Mesenchymal stem cell (in vitro differentiated cells and primary cell): ENCODE results near the gene MRPS27.

Source experiments
- DNase-seq: peaks from one replicate; pipeline ENCODE4 v3.0.0-alpha.2; 2013
- H2AFZ ChIP-seq: one replicate; pipeline ENCODE4 v1.6.1; 2013; ENCODE audit warnings: low read depth, mild to moderate bottlenecking, control low read depth, inconsistent platforms, low read length, moderate library complexity
- H2AK5ac ChIP-seq: 2 replicates; pipeline ENCODE4 v1.6.1; 2013; ENCODE audit warnings: low read length, moderate library complexity, mild to moderate bottlenecking, inconsistent platforms; ENCODE audit not compliant: severe bottlenecking
- H2BK120ac ChIP-seq: one replicate; pipeline ENCODE4 v1.6.1; 2013; ENCODE audit warnings: low read depth, mild to moderate bottlenecking, inconsistent platforms, low read length, moderate library complexity
- H2BK12ac ChIP-seq, 2 experiments: one replicate each; pipeline ENCODE4 v1.6.1; 2013; ENCODE audit warnings: inconsistent platforms in 2 of 2, low read length in 2 of 2, mild to moderate bottlenecking in 2 of 2, moderate library complexity in 2 of 2, control low read depth in 1 of 2
- H2BK15ac ChIP-seq: one replicate; pipeline ENCODE4 v1.6.1; 2013; ENCODE audit warnings: mild to moderate bottlenecking, low read depth, inconsistent platforms; ENCODE audit not compliant: poor library complexity, severe bottlenecking
- H2BK5ac ChIP-seq: 2 replicates; pipeline ENCODE4 v1.6.1; 2013; ENCODE audit warnings: low read depth, mild to moderate bottlenecking, low read length, control low read depth, inconsistent platforms; ENCODE audit not compliant: poor library complexity, severe bottlenecking
- H3K14ac ChIP-seq, 2 experiments: one replicate each; pipeline ENCODE4 v1.6.1; 2013; ENCODE audit warnings: inconsistent platforms in 2 of 2, low read length in 2 of 2, control low read depth in 1 of 2, mild to moderate bottlenecking in 1 of 2, moderate library complexity in 1 of 2
- H3K18ac ChIP-seq, 2 experiments: one replicate each; pipeline ENCODE4 v1.6.1; 2013; ENCODE audit warnings: inconsistent platforms in 2 of 2, low read length in 2 of 2, control low read depth in 1 of 2, low read depth in 1 of 2, mild to moderate bottlenecking in 1 of 2
- H3K23ac ChIP-seq, 2 experiments: one replicate each; pipeline ENCODE4 v1.6.1; 2013; ENCODE audit warnings: inconsistent platforms in 2 of 2, low read length in 2 of 2, mild to moderate bottlenecking in 2 of 2, moderate library complexity in 2 of 2, control low read depth in 1 of 2
- H3K27ac ChIP-seq: 2 replicates; pipeline ENCODE4 v1.5.1; 2013; ENCODE audit warnings: mild to moderate bottlenecking, moderate library complexity, low read length, control low read depth, inconsistent platforms; ENCODE audit not compliant: poor library complexity, severe bottlenecking
- H3K27me3 ChIP-seq, 2 experiments: 2 replicates each; pipeline versions ENCODE4 v1.6.1 to v1.7.0; 2013; ENCODE audit warnings: low read length in 2 of 2, mild to moderate bottlenecking in 2 of 2, moderate library complexity in 2 of 2, control low read depth in 1 of 2, inconsistent platforms in 1 of 2; ENCODE audit not compliant: control insufficient read depth in 1 of 2, insufficient read depth in 1 of 2
- H3K36me3 ChIP-seq, 2 experiments: 2 replicates each; pipeline versions ENCODE4 v1.6.1 to v1.7.0; 2013; ENCODE audit warnings: low read length in 2 of 2, control low read depth in 1 of 2, inconsistent platforms in 1 of 2, low read depth in 1 of 2, mild to moderate bottlenecking in 1 of 2; ENCODE audit not compliant: insufficient read depth in 2 of 2, control insufficient read depth in 1 of 2
- H3K4ac ChIP-seq, 2 experiments: one replicate each; pipeline ENCODE4 v1.6.1; 2013; ENCODE audit warnings: inconsistent platforms in 2 of 2, low read length in 2 of 2, mild to moderate bottlenecking in 2 of 2, moderate library complexity in 2 of 2, control low read depth in 1 of 2, low read depth in 1 of 2
- H3K4me1 ChIP-seq: 2 replicates; pipeline ENCODE4 v1.6.1; 2013; ENCODE audit warnings: low read depth, low read length, control low read depth; ENCODE audit not compliant: control insufficient read depth, insufficient read depth
- H3K4me2 ChIP-seq: 2 replicates; pipeline ENCODE4 v1.6.1; 2013; ENCODE audit warnings: low read length, mild to moderate bottlenecking, inconsistent platforms; ENCODE audit not compliant: poor library complexity, severe bottlenecking
- H3K4me3 ChIP-seq, 2 experiments: 2 replicates each; pipeline versions ENCODE4 v1.5.1 to v1.7.0; 2013; ENCODE audit warnings: low read length in 2 of 2, mild to moderate bottlenecking in 2 of 2, control low read depth in 1 of 2, low read depth in 1 of 2; ENCODE audit not compliant: insufficient read depth in 1 of 2
- H3K79me1 ChIP-seq: replicated peaks from 2 replicates; pipeline ENCODE4 v1.6.1; 2013; ENCODE audit warnings: mild to moderate bottlenecking, control low read depth, low read length, inconsistent platforms; ENCODE audit not compliant: poor library complexity, severe bottlenecking
- H3K9ac ChIP-seq: 2 replicates; pipeline ENCODE4 v1.7.0; 2013; ENCODE audit warnings: mild to moderate bottlenecking, low read length, moderate library complexity
- H3K9me3 ChIP-seq: 2 replicates; pipeline ENCODE4 v1.7.0; 2013; ENCODE audit warnings: mild to moderate bottlenecking, low read length; ENCODE audit not compliant: control insufficient read depth
- H4K8ac ChIP-seq: one replicate; pipeline ENCODE4 v1.6.1; 2013; ENCODE audit warnings: inconsistent platforms, mild to moderate bottlenecking, low read length, moderate library complexity
- H4K91ac ChIP-seq: one replicate; pipeline ENCODE4 v1.6.1; 2013; ENCODE audit warnings: mild to moderate bottlenecking, low read length, inconsistent platforms
- WGBS: methylation state at CpG from one replicate; pipeline ENCODE4 v1.1.7; 2013; ENCODE audit warnings: mixed read lengths; 5-methylcytosine and 5-hydroxymethylcytosine counted together

The MRPS27 gene

GRCh38 chr5:72214168-72214567 is 105.9 kb downstream of the MRPS27 start:
- no peaks in the 10 kb centered on the region for H3K79me1 ChIP-seq
- H3K14ac ChIP-seq = no peak overlapping the region
- H2BK120ac ChIP-seq = no peak overlapping the region
- no peak overlapping the region for H2BK5ac ChIP-seq
- no peak overlapping the region for H3K23ac ChIP-seq
- no peak overlapping the region for H3K9ac ChIP-seq
- no peak overlapping the region for H3K18ac ChIP-seq
- H3K9me3 ChIP-seq = no peaks in the 10 kb centered on the region
- no peak overlapping the region for H3K4ac ChIP-seq
- H2AK5ac ChIP-seq = no peak overlapping the region
- WGBS = over 99% methylated on average over 4 of the region's 4 CpGs
- H4K91ac ChIP-seq = no peak overlapping the region
- H2AFZ ChIP-seq = no peak overlapping the region
- no peaks in the 10 kb centered on the region for H3K27me3 ChIP-seq
- H4K8ac ChIP-seq = no peak overlapping the region
- H3K4me3 ChIP-seq = no peak overlapping the region
- no peak overlapping the region for H2BK15ac ChIP-seq
- no peak for DNase-seq
- H3K4me1 ChIP-seq = peaks cover 11% of the 10 kb centered on the region
- peaks cover 10 to 39% of the 10 kb centered on the region in 2 experiments for H3K36me3 ChIP-seq
- no peak overlapping the region for H3K4me2 ChIP-seq
- no peak overlapping the region for H3K27ac ChIP-seq
- H2BK12ac ChIP-seq = no peak overlapping the region

DNA sequence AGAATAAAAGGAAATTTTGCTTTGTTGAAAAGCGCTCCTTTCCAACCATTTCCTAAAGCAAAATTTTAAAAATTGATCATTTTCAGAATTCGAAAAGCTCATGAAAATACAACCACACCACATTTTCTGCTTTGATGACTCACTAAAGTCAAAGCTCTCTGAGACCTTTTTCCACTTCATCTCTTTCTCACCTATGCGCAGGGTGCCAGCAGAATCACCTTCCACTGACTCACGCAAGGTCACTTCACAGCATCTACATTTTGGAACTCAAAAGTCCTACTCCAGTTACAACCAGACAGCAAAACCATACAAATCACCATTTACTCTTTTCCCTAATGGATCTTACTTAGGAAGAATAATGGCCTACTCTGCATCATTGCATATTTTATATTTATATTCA is 106.6 kb downstream of the MRPS27 start:
- H4K8ac ChIP-seq = no peak overlapping the region
- no peaks in the 10 kb centered on the region for H3K79me1 ChIP-seq
- H3K14ac ChIP-seq = no peak overlapping the region
- no peak overlapping the region for H3K23ac ChIP-seq
- no peak overlapping the region for H3K9ac ChIP-seq
- no peak overlapping the region for H2BK12ac ChIP-seq
- no peak overlapping the region for H4K91ac ChIP-seq
- no peaks in the 10 kb centered on the region for H3K27me3 ChIP-seq
- no peaks in the 10 kb centered on the region for H3K9me3 ChIP-seq
- H2AK5ac ChIP-seq = no peak overlapping the region
- no peak overlapping the region for H2BK120ac ChIP-seq
- no peak overlapping the region for H3K4me2 ChIP-seq
- H2BK15ac ChIP-seq = no peak overlapping the region
- no peak for DNase-seq
- no peak overlapping the region for H2AFZ ChIP-seq
- no peak overlapping the region for H3K4ac ChIP-seq
- no peak overlapping the region for H3K18ac ChIP-seq
- 96% methylated on average over 4 of the region's 4 CpGs for whole genome bisulfite sequencing
- H3K4me1 ChIP-seq = peaks cover 14% of the 10 kb centered on the region
- H3K36me3 ChIP-seq = peaks cover 10 to 39% of the 10 kb centered on the region in 2 experiments
- H2BK5ac ChIP-seq = no peak overlapping the region
- H3K4me3 ChIP-seq = no peak overlapping the region
- H3K27ac ChIP-seq = no peak overlapping the region

DNA sequence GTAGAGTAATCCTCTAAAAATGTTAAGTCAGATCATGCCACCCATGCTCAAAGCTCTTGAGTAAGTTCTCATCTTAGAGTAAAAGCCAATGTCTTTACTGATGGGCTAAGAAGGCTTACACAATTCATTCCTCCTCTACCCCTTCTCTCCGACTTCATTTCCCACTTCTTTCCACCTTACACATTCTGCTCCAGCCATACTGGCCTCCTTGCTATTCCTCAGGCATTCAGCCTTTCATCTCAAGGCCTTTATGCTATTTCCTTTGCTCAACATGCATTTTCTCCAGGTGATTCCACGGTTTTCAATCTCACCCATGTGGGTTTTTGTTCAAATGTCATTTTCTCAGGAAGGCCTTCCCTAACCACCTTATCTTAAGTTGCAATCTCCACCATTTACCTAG is 107.9 kb downstream of the MRPS27 start:
- 100% methylated on average over 2 of the region's 2 CpGs for WGBS
- Histone ChIP-seq H4K91ac (no peak overlapping the region), H2AFZ (no peak overlapping the region), H3K9ac (no peak overlapping the region), H2BK15ac (no peak overlapping the region), H3K14ac (no peak overlapping the region), H2BK12ac (no peak overlapping the region), H3K18ac (no peak overlapping the region), H3K27me3 (no peaks in the 10 kb centered on the region), H4K8ac (no peak overlapping the region), H3K79me1 (no peaks in the 10 kb centered on the region), H3K4me2 (no peak overlapping the region), H3K36me3 (peaks cover 3 to 39% of the 10 kb centered on the region in 2 experiments), H3K9me3 (no peaks in the 10 kb centered on the region), H2BK120ac (no peak overlapping the region), H3K23ac (no peak overlapping the region), H3K4me1 (peaks cover 14% of the 10 kb centered on the region), H3K4me3 (no peak overlapping the region), H3K27ac (peak overlapping the region; percentile 19), H2AK5ac (peak overlapping the region; percentile 44), H2BK5ac (no peak overlapping the region), H3K4ac (no peak overlapping the region)
- DNase-seq = no peak

DNA sequence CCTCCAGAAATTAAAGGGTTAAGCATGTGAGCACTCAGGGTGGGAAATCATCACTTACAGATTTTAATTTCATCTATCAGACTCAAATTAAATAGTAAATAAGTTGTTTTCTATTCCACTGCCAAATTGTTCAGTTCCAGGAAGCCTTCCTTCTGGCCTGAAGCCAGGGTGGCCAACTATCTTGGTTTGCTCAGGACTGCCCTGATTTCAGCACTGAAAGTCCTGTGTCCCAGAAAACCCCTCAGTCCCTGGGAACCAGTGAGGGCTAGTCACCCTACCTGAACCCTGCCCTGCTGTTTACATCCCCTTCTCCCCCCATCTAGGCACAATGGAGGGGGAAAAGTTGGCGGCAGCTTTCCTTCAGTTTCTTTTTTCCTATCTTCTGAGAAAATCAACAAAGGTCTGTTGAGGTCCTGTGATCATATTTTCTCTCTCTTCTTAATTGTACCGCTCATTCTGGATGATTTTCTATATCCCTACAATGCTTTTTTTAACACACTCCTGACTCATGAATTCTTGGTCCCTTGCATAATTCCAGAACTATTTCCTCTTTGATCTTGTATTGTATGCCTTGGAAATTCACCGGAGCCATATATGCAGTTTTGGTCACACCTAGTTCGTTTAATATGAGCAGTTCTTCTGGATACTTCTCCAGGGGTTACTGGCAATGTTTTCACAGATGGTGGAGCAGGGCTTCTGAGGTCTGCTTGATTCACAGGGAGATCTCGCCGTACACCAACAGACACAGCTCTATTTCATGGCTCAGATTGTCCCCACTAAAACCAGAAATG is 109.0 kb downstream of the MRPS27 start:
- peak; percentile 68 for DNase-seq
- peak overlapping the region in 1 of 2 experiments; percentile 37 for H3K18ac ChIP-seq
- peak overlapping the region in 1 of 2 experiments; percentile 0 for H3K4me3 ChIP-seq
- H3K9ac ChIP-seq = peak overlapping the region; percentile 71
- no peak overlapping the region for H3K4ac ChIP-seq
- peak overlapping the region in 1 of 2 experiments; percentile 34 for H2BK12ac ChIP-seq
- peak overlapping the region; percentile 94 for H2AK5ac ChIP-seq
- 69% methylated on average over 6 of the region's 6 CpGs for WGBS
- no peak overlapping the region for H2AFZ ChIP-seq
- no peak overlapping the region for H3K14ac ChIP-seq
- H3K23ac ChIP-seq = no peak overlapping the region
- no peak overlapping the region for H2BK15ac ChIP-seq
- peak overlapping the region; percentile 84 for H2BK5ac ChIP-seq
- H4K8ac ChIP-seq = peak overlapping the region; percentile 36
- no peaks in the 10 kb centered on the region for H3K27me3 ChIP-seq
- H2BK120ac ChIP-seq = no peak overlapping the region
- H3K79me1 ChIP-seq = no peaks in the 10 kb centered on the region
- peak overlapping the region; percentile 99 for H3K27ac ChIP-seq
- H3K4me2 ChIP-seq = peak overlapping the region; percentile 40
- peaks cover 5 to 41% of the 10 kb centered on the region in 2 experiments for H3K36me3 ChIP-seq
- H3K4me1 ChIP-seq = peaks cover 14% of the 10 kb centered on the region
- H3K9me3 ChIP-seq = no peaks in the 10 kb centered on the region
- H4K91ac ChIP-seq = no peak overlapping the region
